Mucosa of stomach (tissue), 1 donor: ENCODE data around the gene PRR15L.
A peak's percentile ranks its signal among the peaks of the same experiment; 100 is the strongest.

Experiments used
- H3K27me3 ChIP-seq: one replicate; pipeline ENCODE4 v1.7.0; 2013; ENCODE audit warnings: mild to moderate bottlenecking, low read length; ENCODE audit not compliant: control insufficient read depth, insufficient read depth
- H3K36me3 ChIP-seq: one replicate; pipeline ENCODE4 v1.7.0; 2013; ENCODE audit warnings: low read length; ENCODE audit not compliant: control insufficient read depth, insufficient read depth
- H3K4me1 ChIP-seq: one replicate; pipeline ENCODE4 v1.7.0; 2013; ENCODE audit warnings: mild to moderate bottlenecking, low read length; ENCODE audit not compliant: control insufficient read depth, insufficient read depth
- H3K4me3 ChIP-seq: one replicate; pipeline ENCODE4 v1.7.0; 2013; ENCODE audit warnings: low read length
- H3K9ac ChIP-seq: one replicate; pipeline ENCODE4 v1.7.0; 2013; ENCODE audit warnings: mild to moderate bottlenecking, low read length, moderate library complexity
- H3K9me3 ChIP-seq: one replicate; pipeline ENCODE4 v1.7.0; 2013; ENCODE audit warnings: mild to moderate bottlenecking, low read length, moderate library complexity; ENCODE audit not compliant: control insufficient read depth
- donor health status: Pancreatic carcinoma.

The PRR15L gene

DNA sequence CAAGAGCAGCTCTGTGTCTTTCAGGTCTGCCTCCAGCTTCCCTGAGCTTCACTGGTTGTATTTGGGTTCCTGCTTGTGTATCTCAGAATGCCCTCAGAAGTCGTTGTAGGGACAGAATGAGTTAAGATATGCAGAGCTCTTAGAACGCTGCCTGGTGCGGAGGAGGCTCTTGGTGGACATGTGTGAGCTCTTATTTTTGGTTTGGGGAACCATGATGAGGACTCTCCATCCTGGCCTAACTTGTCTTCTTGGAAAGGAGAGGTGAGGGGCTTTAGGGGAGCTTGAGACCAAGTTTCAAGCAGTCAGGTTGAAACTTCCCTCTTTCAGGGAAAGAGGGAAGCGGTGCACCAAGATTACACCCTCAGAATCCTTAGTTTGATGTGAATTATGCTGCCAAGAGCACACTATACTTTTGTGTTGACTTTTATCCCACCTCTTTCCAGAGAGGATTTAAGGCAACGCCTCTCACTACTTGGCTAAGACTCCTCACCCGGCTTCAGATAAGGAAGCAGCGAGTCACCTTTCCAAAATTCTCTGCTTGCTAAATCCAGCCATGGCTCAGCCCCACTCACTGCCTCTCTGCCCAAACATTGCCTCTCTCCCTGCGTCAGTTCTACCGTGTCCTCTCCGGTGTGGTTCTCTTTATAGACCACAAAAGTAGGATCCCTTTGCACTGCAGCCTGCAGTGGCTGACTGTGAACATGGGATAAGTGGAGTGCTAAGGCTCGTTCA is 26.0 kb upstream of the PRR15L start:
- Histone ChIP-seq H3K27me3 (no peaks in the 10 kb centered on the region), H3K36me3 (peaks cover 4% of the 10 kb centered on the region), H3K9ac (no peak overlapping the region), H3K9me3 (no peaks in the 10 kb centered on the region), H3K4me1 (peaks cover 30% of the 10 kb centered on the region), H3K4me3 (no peak overlapping the region)

DNA sequence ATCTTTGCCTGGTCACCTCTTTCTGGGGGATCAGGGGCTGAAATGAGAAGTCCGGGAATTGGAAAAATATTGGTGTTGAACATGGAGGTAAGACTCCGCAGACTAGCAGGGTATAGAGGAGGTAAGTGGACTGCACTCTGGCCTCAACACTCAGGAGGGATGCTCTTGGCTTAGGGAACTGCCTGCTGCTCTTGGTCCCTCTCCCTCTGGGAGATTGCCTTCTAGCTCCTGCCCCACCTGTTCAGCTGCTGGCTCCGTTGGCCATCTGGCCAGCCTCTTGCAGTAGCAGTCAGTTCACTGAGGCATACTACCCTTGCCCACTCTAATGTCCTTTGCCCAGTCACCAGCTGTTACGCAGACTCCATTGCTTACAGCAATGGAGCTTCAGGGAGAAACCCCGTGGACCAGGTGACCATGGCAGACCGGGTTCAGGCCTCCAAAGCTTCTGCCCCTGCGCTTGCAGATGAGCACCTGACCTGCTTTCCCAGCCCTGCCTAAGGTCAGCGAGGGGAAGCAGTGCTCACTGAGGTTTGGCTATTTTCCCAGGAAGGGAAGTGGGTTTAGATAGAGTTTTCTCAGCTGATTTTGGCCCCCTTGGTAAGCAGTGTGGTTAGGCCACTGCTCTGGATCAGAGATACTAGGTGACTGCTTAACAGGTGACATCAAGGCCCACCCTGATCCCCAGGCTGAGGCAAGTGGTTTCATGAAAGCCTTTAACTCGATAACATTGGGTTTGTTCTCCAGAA is 25.1 kb upstream of the PRR15L start:
- peaks cover 29% of the 10 kb centered on the region for H3K4me1 ChIP-seq
- H3K4me3 ChIP-seq = no peak overlapping the region
- H3K9ac ChIP-seq = no peak overlapping the region
- peaks cover 4% of the 10 kb centered on the region for H3K36me3 ChIP-seq
- no peaks in the 10 kb centered on the region for H3K9me3 ChIP-seq
- H3K27me3 ChIP-seq = no peaks in the 10 kb centered on the region

DNA sequence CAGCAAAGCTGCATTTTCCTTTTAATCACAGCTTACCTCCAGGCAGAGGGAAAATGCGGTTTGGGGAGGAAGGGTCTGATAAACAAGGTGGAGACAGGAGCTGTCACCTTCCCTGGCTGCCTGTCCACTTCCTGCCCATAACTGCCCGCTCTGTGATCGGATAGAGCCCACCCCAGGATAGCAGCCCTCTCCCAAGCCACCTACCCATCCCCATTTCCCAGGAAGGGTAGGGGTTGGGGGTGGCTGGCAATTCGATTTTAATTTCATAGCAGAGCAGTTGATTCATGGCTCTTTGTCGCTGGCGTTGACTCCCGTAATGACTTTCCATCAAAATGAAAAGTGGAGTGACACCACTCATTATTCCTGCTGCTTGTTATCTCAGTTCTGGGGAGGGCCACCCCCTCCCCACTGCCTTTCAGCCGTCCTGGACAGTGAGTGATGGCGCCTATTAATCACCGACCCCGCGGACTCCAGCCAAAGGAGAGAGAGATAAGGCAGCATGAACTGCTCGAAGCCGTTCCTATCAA is 24.5 kb upstream of the PRR15L start:
- Histone ChIP-seq H3K4me3 (no peak overlapping the region), H3K9me3 (no peaks in the 10 kb centered on the region), H3K36me3 (peaks cover 4% of the 10 kb centered on the region), H3K27me3 (no peaks in the 10 kb centered on the region), H3K9ac (no peak overlapping the region), H3K4me1 (peaks cover 23% of the 10 kb centered on the region)

DNA sequence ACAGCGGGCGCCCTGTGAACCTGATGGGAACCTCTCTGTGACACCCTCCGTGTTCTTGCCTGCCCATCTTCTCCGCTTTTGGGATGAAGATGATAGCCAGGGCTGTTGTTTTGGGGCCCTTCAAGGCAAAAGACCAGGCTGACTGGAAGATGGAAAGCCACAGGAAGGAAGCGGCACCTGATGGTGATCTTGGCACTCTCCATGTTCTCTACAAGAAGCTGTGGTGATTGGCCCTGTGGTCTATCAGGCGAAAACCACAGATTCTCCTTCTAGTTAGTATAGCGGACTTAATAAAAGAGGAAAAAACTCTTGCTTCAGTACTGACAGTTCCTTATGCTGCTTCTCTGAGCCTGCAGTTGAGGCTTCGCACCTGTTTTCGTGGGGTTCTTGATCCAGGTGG is 23.8 kb upstream of the PRR15L start:
- Histone ChIP-seq H3K4me3 (no peak overlapping the region), H3K9ac (no peak overlapping the region), H3K27me3 (no peaks in the 10 kb centered on the region), H3K9me3 (no peaks in the 10 kb centered on the region), H3K4me1 (peaks cover 19% of the 10 kb centered on the region), H3K36me3 (peaks cover 4% of the 10 kb centered on the region)

DNA sequence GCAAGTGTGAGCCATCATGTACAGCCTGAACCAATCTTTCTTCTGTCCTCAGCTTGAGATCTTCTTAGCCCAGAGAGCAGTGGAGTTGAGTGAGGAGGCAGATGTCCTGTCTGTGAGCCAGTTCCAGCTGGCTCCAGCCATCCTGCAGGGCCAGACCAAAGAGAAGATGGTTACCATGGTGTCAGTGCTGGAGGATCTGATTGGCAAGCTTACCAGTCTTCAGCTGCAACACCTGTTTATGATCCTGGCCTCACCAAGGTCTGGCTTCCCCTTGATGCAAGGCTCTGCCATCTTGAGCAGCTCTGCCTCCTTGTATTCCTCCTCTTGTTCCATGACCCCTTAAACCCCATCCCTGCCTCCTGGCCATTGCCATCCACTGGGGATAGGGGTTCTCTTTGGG is 22.9 kb upstream of the PRR15L start:
- peaks cover 4% of the 10 kb centered on the region for H3K36me3 ChIP-seq
- peaks cover 19% of the 10 kb centered on the region for H3K4me1 ChIP-seq
- H3K9me3 ChIP-seq = no peaks in the 10 kb centered on the region
- no peak overlapping the region for H3K4me3 ChIP-seq
- H3K9ac ChIP-seq = no peak overlapping the region
- no peaks in the 10 kb centered on the region for H3K27me3 ChIP-seq

DNA sequence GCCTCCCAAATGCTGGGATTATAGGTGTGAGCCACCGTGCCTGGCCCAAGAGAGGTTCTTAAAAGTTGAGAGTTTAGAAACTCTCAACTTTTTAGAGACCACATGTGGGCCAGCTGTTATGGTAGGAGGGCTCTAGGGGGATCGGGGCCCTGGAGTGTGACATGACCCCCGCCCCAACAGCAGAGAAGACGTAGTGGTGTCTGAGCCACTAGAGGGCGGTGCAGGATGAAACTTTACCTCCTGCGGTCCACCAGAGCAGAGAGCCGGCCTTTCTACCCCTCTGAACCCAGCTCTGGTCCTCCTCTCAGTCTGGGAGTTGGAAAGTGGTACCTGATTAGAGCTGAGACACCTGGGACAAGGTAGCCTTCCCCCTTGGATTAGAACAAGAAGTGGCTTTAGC is 20.6 kb upstream of the PRR15L start:
- Histone ChIP-seq H3K9ac (no peak overlapping the region), H3K36me3 (peaks cover 8% of the 10 kb centered on the region), H3K9me3 (no peaks in the 10 kb centered on the region), H3K4me1 (peaks cover 17% of the 10 kb centered on the region), H3K27me3 (no peaks in the 10 kb centered on the region), H3K4me3 (no peak overlapping the region)

DNA sequence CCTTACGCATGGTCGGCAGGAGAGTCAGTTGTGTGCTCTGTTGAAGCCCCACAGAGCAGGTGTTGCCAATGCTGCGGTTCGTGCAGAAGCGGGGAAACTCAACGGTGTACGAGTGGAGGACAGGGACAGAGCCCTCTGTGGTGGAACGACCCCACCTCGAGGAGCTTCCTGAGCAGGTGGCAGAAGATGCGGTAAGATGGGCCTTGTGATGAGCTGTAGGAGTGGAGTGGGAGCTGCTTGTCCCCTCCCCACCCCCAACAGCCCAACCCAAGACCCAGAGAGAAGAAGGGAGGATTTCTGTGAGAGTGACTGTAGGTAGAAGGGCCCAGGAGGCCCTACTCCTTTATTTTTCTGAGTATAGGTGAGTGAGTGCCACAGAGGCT is 18.1 kb upstream of the PRR15L start:
- H3K9ac ChIP-seq = no peak overlapping the region
- no peaks in the 10 kb centered on the region for H3K9me3 ChIP-seq
- H3K4me1 ChIP-seq = peaks cover 9% of the 10 kb centered on the region
- no peak overlapping the region for H3K4me3 ChIP-seq
- H3K36me3 ChIP-seq = peaks cover 5% of the 10 kb centered on the region
- H3K27me3 ChIP-seq = no peaks in the 10 kb centered on the region

DNA sequence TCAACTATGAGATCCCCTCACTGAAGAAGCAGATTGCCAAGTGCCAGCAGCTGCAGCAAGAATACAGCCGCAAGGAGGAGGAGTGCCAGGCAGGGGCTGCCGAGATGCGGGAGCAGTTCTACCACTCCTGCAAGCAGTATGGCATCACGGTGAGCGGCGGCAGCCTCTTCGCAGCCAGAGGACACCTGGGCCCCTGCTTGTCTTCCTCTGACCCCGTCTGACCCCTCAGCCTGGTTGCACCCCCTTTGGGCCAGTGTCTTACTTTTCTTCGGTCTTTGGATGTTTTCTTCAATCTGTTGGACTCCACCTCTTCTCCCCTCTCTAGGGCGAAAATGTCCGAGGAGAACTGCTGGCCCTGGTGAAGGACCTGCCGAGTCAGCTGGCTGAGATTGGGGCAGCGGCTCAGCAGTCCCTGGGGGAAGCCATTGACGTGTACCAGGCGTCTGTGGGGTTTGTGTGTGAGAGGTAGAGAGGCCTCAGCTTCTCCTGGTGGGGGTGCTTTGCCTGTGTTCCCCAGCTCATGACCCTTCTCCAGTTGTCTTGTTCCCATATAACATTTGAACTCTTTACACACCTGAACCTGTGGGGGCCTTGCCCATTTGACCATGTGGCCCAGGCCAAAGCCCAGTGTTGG is 17.6 kb upstream of the PRR15L start:
- Histone ChIP-seq H3K27me3 (no peaks in the 10 kb centered on the region), H3K4me1 (peaks cover 12% of the 10 kb centered on the region), H3K36me3 (peaks cover 5% of the 10 kb centered on the region), H3K4me3 (no peak overlapping the region), H3K9ac (no peak overlapping the region), H3K9me3 (no peaks in the 10 kb centered on the region)

DNA sequence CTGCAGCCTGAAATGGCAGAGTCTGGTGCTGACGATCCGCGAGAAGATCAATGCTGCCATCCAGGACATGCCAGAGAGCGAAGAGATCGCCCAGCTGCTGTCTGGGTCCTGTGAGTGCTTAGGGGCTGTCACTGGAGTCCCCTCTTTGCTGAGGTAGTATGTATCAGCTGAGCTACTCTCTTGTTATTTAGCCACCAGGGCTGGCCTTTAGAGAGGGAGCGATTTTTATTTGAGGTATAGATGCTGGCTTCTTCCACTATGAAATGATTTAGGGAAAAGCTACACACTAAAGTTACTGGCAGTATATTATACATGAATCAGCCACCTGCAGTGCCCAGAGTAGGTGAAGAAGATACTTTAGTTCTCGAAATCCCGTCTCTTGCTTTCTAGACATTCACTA is 15.9 kb upstream of the PRR15L start:
- H3K4me1 ChIP-seq = peaks cover 20% of the 10 kb centered on the region
- no peaks in the 10 kb centered on the region for H3K27me3 ChIP-seq
- no peak overlapping the region for H3K4me3 ChIP-seq
- no peaks in the 10 kb centered on the region for H3K9me3 ChIP-seq
- peaks cover 5% of the 10 kb centered on the region for H3K36me3 ChIP-seq
- no peak overlapping the region for H3K9ac ChIP-seq

DNA sequence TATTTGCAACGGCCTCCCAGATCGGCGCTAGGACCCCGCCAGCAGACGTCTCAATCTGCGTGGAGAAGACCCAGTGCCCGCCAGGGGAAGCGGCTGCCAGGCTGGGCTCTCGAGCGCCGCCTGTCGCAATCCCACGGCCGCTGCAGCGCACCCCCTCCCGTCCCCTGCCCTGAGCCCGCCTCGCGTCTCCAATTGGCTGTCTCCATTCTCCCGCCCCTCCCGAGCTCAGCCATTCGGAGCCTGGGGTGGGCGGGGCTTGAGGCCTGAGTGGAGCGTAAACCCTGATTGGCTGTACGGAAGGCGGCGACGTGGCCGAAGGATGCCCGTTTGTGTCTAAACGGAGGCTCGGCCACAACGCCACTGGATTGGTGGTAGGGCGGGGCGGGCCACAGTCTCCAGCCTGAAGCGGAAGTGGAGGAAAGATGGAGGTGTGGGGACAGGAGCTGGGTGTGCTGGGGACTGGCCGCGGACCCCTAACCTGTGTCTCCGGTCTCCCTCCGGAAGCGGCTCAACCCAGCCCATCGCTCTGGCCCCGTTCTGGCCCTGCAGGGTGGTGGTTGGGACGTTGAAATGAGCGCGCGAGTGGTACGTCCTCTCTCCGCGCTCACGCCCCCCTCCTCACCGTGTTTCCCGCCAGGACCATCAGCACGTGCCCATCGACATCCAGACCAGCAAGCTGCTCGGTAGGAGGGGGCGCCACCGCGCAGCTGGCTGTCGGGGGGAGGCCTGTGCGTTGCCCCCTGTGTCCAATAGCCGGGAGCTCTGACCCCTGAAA is 13.2 kb upstream of the PRR15L start, which contains the start of gene CDK5RAP3:
CDK5RAP3 (plus strand) TSS at position 389 of the 775 bp plus-strand sequence; CDS start at position 423, 34 bp downstream.
- Histone ChIP-seq H3K9ac (peak within 1 kb of the TSS; percentile 87), H3K27me3 (no peaks in the 10 kb centered on the region), H3K9me3 (no peaks in the 10 kb centered on the region), H3K4me3 (peak within 1 kb of the TSS; percentile 86), H3K4me1 (peaks cover 36% of the 10 kb centered on the region), H3K36me3 (peaks cover 5% of the 10 kb centered on the region)

DNA sequence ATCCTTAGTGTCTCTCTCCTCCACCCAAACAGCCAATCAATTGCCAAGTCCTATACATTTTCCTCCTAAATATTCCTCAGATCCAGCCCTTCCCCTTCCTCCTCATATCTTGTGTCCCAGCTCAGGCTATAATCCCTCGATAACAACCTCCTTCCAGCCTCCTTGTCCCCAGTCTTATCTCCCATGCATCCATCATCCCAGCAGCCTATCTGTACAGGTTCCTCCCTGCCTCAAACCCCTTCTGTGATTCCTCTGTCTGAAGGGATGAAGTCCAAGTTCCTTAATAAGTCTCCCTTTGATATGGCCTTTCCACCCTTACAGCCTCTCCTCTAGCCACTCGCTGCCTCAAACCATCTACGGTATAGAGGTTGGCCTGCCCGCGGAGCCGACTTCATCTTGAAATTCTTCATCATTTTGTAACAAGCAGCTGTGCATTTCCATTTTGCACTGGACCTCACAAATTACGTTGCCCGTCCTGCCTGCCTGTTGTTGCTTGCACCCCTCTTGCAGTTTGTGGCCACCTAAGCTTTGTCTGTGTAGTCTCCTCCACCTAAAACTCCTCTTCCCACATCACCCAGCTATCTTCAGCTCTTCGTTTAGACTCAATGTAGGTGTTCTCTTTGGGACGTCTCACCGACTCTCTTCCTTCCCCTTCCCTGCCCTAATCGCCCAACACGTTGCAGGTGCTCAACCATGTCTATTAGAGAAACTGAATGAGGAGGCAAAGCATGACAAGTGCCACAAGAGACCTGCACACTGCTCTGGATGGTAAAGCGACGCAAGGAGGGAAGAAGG is 12.4 kb upstream of the PRR15L start:
- H3K4me3 ChIP-seq = no peak overlapping the region
- peak overlapping the region; percentile 2 for H3K9ac ChIP-seq
- no peaks in the 10 kb centered on the region for H3K9me3 ChIP-seq
- H3K36me3 ChIP-seq = peaks cover under 1% of the 10 kb centered on the region
- peaks cover 44% of the 10 kb centered on the region for H3K4me1 ChIP-seq
- no peaks in the 10 kb centered on the region for H3K27me3 ChIP-seq
